PC-9 (cell line): ENCODE measurements around the gene HNRNPLL.

Source experiments
- EZH2 ChIP-seq: fragments of 200-600 bp; sonication (generic); IDR thresholded peaks from 2 replicates; pipeline ENCODE4 v1.8.0; 2017; ENCODE audit warnings: antibody characterized with exemption, low read depth
- TF ChIP-seq, protein P1 (sequence below): fragments of 200-600 bp; sonication (generic); conservative IDR thresholded peaks from 2 replicates; pipeline ENCODE4 v1.6.1; 2017; ENCODE audit warnings: mixed run types, antibody characterized with exemption, mild to moderate bottlenecking, moderate library complexity

DNA sequence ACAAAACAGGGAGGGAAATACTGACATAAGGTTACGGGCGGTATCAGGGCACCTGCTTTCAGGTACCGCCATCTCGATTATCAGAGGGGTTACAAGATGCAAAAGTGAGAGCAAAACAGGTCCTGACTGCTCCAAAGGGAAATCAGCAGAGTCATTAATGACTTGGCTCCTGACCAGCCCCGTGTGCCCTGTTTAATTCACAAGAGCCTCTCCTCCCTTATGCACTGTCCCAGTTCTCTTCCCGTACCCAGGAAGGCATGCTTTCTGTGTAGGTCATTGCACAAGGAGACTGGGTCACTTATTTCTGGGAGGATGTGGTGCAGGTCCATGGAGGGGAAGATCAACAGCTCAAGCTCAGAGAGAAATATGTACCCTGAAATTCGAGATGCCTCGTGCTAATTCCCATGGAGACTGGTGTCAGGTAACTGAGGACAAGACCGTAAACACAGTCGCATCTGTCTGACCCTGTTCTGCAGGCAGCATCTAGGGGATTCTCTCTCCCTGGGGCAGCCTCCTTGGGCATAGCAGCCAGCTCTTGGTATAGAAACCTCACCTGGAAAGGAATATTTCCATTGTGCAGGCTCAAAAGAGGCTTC is 79.9 kb downstream of the HNRNPLL start:
- TF ChIP-seq, protein P1, sequence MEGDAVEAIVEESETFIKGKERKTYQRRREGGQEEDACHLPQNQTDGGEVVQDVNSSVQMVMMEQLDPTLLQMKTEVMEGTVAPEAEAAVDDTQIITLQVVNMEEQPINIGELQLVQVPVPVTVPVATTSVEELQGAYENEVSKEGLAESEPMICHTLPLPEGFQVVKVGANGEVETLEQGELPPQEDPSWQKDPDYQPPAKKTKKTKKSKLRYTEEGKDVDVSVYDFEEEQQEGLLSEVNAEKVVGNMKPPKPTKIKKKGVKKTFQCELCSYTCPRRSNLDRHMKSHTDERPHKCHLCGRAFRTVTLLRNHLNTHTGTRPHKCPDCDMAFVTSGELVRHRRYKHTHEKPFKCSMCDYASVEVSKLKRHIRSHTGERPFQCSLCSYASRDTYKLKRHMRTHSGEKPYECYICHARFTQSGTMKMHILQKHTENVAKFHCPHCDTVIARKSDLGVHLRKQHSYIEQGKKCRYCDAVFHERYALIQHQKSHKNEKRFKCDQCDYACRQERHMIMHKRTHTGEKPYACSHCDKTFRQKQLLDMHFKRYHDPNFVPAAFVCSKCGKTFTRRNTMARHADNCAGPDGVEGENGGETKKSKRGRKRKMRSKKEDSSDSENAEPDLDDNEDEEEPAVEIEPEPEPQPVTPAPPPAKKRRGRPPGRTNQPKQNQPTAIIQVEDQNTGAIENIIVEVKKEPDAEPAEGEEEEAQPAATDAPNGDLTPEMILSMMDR, result no peak
- TF ChIP-seq EZH2, result no peak
